Transverse colon (tissue), 4 donors: ENCODE results near the gene CAPN5. TPM values are rescaled to one million over a fixed set of nuclear protein-coding genes. Genes with fewer than 3 reads are reported as not detected.

Source experiments
- DNase-seq: peaks from one replicate; pipeline ENCODE4 v3.0.0-alpha.2; 2019
- H3K27ac ChIP-seq, 4 donors: fragments of 200-600 bp; sonication (generic); 2 replicates each; pipeline ENCODE4 v1.5.1; 2016 to 2018; ENCODE audit warnings: inconsistent platforms in 4 of 4
- H3K27me3 ChIP-seq: fragments of 200-600 bp; sonication (generic); 2 replicates; pipeline ENCODE4 v1.5.1; 2017; ENCODE audit warnings: inconsistent platforms
- H3K36me3 ChIP-seq, 4 donors: fragments of 200-600 bp; sonication (generic); 2 replicates each; pipeline ENCODE4 v1.5.1; 2017 to 2019; ENCODE audit warnings: inconsistent platforms in 4 of 4
- H3K4me1 ChIP-seq, 4 donors: fragments of 200-600 bp; sonication (generic); 2 replicates each; pipeline ENCODE4 v1.5.1; 2017 to 2020; ENCODE audit warnings: inconsistent platforms in 4 of 4
- H3K4me3 ChIP-seq, 4 donors: fragments of 200-600 bp; sonication (generic); 1 replicate in 1 of 4; 2 replicates in 3 of 4; pipeline versions ENCODE4 v1.5.1 to v1.6.1; 2017 to 2019; ENCODE audit warnings: inconsistent platforms in 4 of 4
- H3K9me3 ChIP-seq, 2 donors: fragments of 200-600 bp; sonication (generic); 2 replicates each; pipeline ENCODE4 v1.5.1; 2017 to 2019; ENCODE audit warnings: inconsistent platforms in 2 of 2
- EP300 ChIP-seq: sonication (generic); formaldehyde crosslinking; IDR thresholded peaks from one replicate; pipeline ENCODE4 v1.6.1; 2017; ENCODE audit warnings: antibody characterized with exemption, low read depth
- POLR2A ChIP-seq: fragments of 450-650 bp; IDR thresholded peaks from one replicate; pipeline ENCODE4 v1.6.1; 2016; ENCODE audit warnings: antibody characterized with exemption, mild to moderate bottlenecking, moderate library complexity
- POLR2AphosphoS5 ChIP-seq, 3 donors: sonication (generic); formaldehyde crosslinking; IDR thresholded peaks; one replicate each; pipeline ENCODE4 v1.6.1; 2016; ENCODE audit warnings: antibody characterized with exemption in 3 of 3
- WGBS, 2 donors: methylation state at CpG; one replicate each; pipeline ENCODE4 v1.1.5; 2018; ENCODE audit warnings: low coverage in 1 of 2; 5-methylcytosine and 5-hydroxymethylcytosine counted together
- in situ Hi-C, 4 donors: fragments of 200-750 bp; cut with MboI; loops; one replicate each; pipeline versions ENCODE4 v1.15.0 to v1.15.1; 2017; ENCODE audit warnings: low sequenced_read_pairs in 3 of 4, low pct_ligation_motif_present in 1 of 4, low pct_unique_long_range_greater_than_20kb in 1 of 4
- intact Hi-C: fragments of 100-400 bp; cut with DNase I; formaldehyde crosslinking; loops from one replicate; pipeline ENCODE4 v1.15.1; 2023; ENCODE audit warnings: low total_unique reads
- total RNA-seq, 4 donors: library from RNA; depleted of rRNA; stranded (reverse); fragments of >200 nt; gene quantifications; one replicate each; pipeline ENCODE4 v1.1.0, GENCODE V29; 2016
- TF ChIP-seq, protein P1 (sequence below), 5 experiments: fragments of 200-600 bp in 3 of 5; fragments of 450-650 bp in 2 of 5; sonication (generic) in 3 of 5; IDR thresholded peaks; 1 replicate in 2 of 5; 2 replicates in 3 of 5; pipeline ENCODE4 v1.5.1; 2016 to 2017; ENCODE audit warnings: antibody characterized with exemption in 5 of 5, inconsistent platforms in 3 of 5, mild to moderate bottlenecking in 2 of 5, moderate library complexity in 1 of 5

Gene CAPN5
- total RNA-seq, 4 donors from 2014 or later, result 210 to 290 (median 214) TPM

DNA sequence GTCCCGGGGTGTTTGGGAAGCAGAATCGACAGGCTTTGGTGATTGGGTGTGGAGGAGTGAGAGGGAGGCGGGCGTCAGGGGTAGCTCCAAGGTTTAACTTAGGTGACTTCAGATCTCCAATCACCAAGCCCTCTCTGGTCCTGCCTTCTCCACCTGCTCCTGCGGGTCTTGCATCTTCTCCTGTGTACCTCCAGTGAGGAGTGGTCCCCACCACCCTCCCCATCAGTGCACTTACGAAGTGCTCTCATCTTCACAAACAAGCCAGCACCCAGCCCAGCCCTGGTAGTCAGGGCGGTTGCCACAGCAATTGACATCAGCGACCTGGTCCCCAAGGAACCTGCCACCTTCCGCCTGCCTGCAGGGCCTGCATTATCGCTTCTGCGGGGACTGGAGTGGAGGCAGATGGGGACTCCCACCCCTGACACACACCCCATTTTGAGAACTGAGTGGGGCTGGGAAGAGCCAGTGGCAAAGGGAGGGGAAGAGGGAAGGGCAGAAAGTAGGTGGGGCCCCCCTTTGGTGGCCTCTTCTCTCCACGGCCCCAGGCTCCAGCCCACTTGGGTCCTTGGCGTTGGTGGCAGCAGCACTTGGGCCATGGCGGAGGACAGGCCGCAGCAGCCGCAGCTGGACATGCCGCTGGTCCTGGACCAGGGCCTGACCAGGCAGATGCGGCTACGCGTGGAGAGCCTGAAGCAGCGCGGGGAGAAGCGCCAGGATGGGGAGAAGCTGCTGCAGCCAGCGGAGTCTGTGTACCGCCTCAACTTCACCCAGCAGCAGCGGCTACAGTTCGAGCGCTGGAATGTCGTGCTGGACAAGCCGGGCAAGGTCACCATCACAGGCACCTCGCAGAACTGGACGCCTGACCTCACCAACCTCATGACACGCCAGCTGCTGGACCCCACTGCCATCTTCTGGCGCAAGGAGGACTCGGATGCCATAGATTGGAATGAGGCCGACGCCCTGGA is 35.8 kb downstream of the CAPN5 start, which contains the start of gene OMP:
OMP (plus strand) TSS at position 595 of the 965 bp plus-strand sequence; CDS start at position 595, 0 bp downstream.
- in situ Hi-C loops, result no loop called here
- TF ChIP-seq, protein P1, sequence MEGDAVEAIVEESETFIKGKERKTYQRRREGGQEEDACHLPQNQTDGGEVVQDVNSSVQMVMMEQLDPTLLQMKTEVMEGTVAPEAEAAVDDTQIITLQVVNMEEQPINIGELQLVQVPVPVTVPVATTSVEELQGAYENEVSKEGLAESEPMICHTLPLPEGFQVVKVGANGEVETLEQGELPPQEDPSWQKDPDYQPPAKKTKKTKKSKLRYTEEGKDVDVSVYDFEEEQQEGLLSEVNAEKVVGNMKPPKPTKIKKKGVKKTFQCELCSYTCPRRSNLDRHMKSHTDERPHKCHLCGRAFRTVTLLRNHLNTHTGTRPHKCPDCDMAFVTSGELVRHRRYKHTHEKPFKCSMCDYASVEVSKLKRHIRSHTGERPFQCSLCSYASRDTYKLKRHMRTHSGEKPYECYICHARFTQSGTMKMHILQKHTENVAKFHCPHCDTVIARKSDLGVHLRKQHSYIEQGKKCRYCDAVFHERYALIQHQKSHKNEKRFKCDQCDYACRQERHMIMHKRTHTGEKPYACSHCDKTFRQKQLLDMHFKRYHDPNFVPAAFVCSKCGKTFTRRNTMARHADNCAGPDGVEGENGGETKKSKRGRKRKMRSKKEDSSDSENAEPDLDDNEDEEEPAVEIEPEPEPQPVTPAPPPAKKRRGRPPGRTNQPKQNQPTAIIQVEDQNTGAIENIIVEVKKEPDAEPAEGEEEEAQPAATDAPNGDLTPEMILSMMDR (IDR thresholded peaks at IDR 0.05), result no peak
- TF ChIP-seq EP300, result no peak
- no peak for TF ChIP-seq POLR2A
- TF ChIP-seq POLR2AphosphoS5 (IDR thresholded peaks at IDR 0.05), result no peak
- Histone ChIP-seq H3K27ac (no peak within 1 kb of the TSS), H3K36me3 (no peaks in the 10 kb centered on the region), H3K4me3 (no peak within 1 kb of the TSS), H3K4me1 (peaks cover 6 to 30% (median 24%) of the 10 kb centered on the region in 4 donors), H3K9me3 (no peaks in the 10 kb centered on the region), H3K27me3 (no peaks in the 10 kb centered on the region)
- intact Hi-C loops, result no loop called here
- DNase-seq, result no peak
- WGBS, 2 donors, result 90% methylated on average over 37 of the region's 37 CpGs; no CpG with 5 or more reads in 1 of the 2 donors

DNA sequence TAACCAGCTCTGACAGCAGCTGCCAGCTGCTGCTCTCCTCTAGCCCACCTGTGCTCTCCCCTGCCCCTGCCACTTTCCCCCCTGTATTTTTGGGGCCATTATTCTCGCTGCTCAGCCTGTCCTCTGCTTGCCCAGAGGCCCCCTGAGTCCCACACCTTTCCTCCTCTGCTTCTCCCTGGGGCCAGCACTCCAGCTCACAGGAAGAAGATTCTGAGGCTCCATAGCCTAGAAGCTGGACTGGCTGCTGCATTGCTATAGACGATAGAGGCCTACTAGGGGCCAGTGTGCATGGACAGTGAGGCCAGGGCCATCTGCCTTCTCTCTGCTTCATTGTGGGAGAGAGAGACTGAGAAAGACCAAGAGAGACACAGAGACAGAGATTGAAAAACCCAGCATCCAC is 36.5 kb downstream of the CAPN5 start:
- TF ChIP-seq EP300, result no peak
- TF ChIP-seq POLR2AphosphoS5 (IDR thresholded peaks at IDR 0.05), result no peak
- TF ChIP-seq, protein P1 (IDR thresholded peaks at IDR 0.05), result no peak
- no peak for TF ChIP-seq POLR2A
- 55 to 78% methylated on average over 1 to 2 of the region's 2 CpGs for WGBS, 2 donors
- Histone ChIP-seq H3K9me3 (no peaks in the 10 kb centered on the region), H3K36me3 (no peaks in the 10 kb centered on the region), H3K4me1 (peaks cover 14 to 38% (median 32%) of the 10 kb centered on the region in 4 donors), H3K27ac (no peak overlapping the region), H3K4me3 (no peak overlapping the region), H3K27me3 (no peaks in the 10 kb centered on the region)
- DNase-seq, result no peak
- in situ Hi-C loops (no loop called here), intact Hi-C loops (no loop called here)

DNA sequence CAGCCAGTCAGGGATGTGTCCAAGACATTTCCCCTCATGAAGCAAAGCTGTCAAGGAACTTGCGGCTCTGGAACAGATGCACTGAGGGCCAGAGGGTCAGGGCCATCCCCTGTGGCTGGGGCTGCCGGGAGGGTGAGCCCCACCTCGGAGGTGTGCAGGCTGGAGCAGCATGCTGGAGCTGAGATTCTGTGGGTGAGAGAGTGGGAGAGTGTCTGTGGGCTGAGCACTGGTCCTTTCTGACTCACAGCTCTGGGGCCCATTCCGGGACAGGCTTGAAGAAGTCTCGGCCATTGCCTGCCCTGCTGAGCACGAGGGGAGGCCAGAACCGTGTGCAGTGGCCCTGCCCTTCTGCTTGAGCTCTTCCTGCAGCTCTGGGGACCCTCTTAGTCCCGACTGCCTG is 38.0 kb downstream of the CAPN5 start:
- Histone ChIP-seq H3K9me3 (no peaks in the 10 kb centered on the region), H3K4me3 (no peak overlapping the region), H3K4me1 (peaks cover 20 to 47% (median 39%) of the 10 kb centered on the region in 4 donors), H3K36me3 (no peaks in the 10 kb centered on the region), H3K27ac (no peak overlapping the region), H3K27me3 (no peaks in the 10 kb centered on the region)
- in situ Hi-C loops, result no loop called here
- intact Hi-C loops, result no loop called here
- TF ChIP-seq, protein P1 (IDR thresholded peaks at IDR 0.05), result no peak
- TF ChIP-seq POLR2A (no peak), POLR2AphosphoS5 (IDR thresholded peaks at IDR 0.05) (no peak), EP300 (no peak)
- 77% methylated on average over 7 of the region's 8 CpGs; no CpG with 5 or more reads in 1 of the 2 donors for WGBS, 2 donors
- DNase-seq, result no peak

DNA sequence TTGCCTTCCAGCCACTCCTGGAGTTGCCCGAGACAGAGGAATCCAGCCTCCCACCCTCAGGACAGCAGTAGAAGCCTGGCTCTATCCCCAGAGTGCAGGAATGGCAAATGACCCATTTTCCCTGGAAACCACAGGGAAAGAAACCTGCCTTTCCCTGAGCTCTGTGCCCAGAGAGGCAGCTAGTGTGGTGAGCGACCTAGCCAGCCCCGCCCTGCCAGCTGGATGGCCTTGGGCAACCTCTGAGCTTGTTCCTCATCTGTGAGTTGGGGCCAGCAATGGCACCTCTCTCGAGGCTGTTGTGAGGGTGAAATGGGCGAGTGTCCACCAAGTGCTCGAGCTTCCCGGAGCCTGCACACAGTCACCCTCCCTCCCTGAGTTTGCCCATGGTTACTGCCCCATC is 39.5 kb downstream of the CAPN5 start:
- Histone ChIP-seq H3K4me1 (peaks cover 20 to 54% (median 40%) of the 10 kb centered on the region in 4 donors), H3K4me3 (no peak overlapping the region), H3K27me3 (no peaks in the 10 kb centered on the region), H3K27ac (peak overlapping the region; percentile 23 to 41 (median 32)), H3K9me3 (no peaks in the 10 kb centered on the region), H3K36me3 (no peaks in the 10 kb centered on the region)
- 44 to 77% methylated on average over 3 to 7 of the region's 7 CpGs for WGBS, 2 donors
- TF ChIP-seq, protein P1 (IDR thresholded peaks at IDR 0.05), result no peak
- TF ChIP-seq POLR2AphosphoS5 (IDR thresholded peaks at IDR 0.05) (no peak), EP300 (no peak), POLR2A (no peak)
- in situ Hi-C loops, result no loop called here
- intact Hi-C loops, result no loop called here
- peak; percentile 54 for DNase-seq
